Keratinocyte (primary cell): ENCODE results near the gene FAM180B. TPM values are rescaled to one million over a fixed set of nuclear protein-coding genes. Genes with fewer than 3 reads are reported as not detected.

Experiments
- DNase-seq: peaks from one replicate; pipeline ENCODE4 v3.0.0-alpha.2; 2011; ENCODE audit warnings: low read depth, missing footprints, low spot score
- FAIRE-seq: peaks from 2 replicates; lab custom pipeline; 2011; peaks lifted over from hg19 to GRCh38; lab: Jason Lieb, UNC
- H2AFZ ChIP-seq: 2 replicates; pipeline ENCODE4 v1.6.0; 2012; ENCODE audit warnings: low read length, control low read depth, inconsistent platforms; ENCODE audit not compliant: control insufficient read depth
- H3K27ac ChIP-seq: 2 replicates; pipeline ENCODE4 v1.5.1; 2011; ENCODE audit warnings: low read length; ENCODE audit not compliant: control insufficient read depth, insufficient read depth
- H3K27me3 ChIP-seq: 3 replicates; pipeline ENCODE4 v1.6.0; 2011; ENCODE audit warnings: low read length; ENCODE audit not compliant: control insufficient read depth, insufficient read depth; ENCODE audit errors: extremely low read depth
- H3K36me3 ChIP-seq, 2 experiments: 2 replicates in 1 of 2; 3 replicates in 1 of 2; pipeline ENCODE4 v1.5.1; 2011; ENCODE audit warnings: low read length in 2 of 2, mild to moderate bottlenecking in 1 of 2; ENCODE audit not compliant: control insufficient read depth in 2 of 2, insufficient read depth in 2 of 2; ENCODE audit errors: extremely low read depth in 1 of 2
- H3K4me1 ChIP-seq: 3 replicates; pipeline ENCODE4 v1.5.1; 2011; ENCODE audit warnings: low read length; ENCODE audit not compliant: control insufficient read depth, insufficient read depth; ENCODE audit errors: extremely low read depth
- H3K4me2 ChIP-seq: 3 replicates; pipeline ENCODE4 v1.6.0; 2011; ENCODE audit warnings: low read depth, low read length; ENCODE audit not compliant: control insufficient read depth, insufficient read depth; ENCODE audit errors: extremely low read depth
- H3K4me3 ChIP-seq, 3 experiments: fragments of 200-600 bp in 1 of 3; sonication (generic) in 1 of 3; 2 replicates in 2 of 3; 3 replicates in 1 of 3; pipeline ENCODE4 v1.5.1; 2011 to 2016; ENCODE audit warnings: low read length in 3 of 3, mild to moderate bottlenecking in 3 of 3, control low read depth in 2 of 3, inconsistent platforms in 1 of 3, low read depth in 1 of 3, mixed read lengths in 1 of 3, mixed run types in 1 of 3, moderate library complexity in 1 of 3; ENCODE audit not compliant: control insufficient read depth in 2 of 3, insufficient read depth in 2 of 3; ENCODE audit errors: extremely low read depth in 1 of 3
- H3K79me2 ChIP-seq: 2 replicates; pipeline ENCODE4 v1.6.0; 2012; ENCODE audit warnings: low read length; ENCODE audit not compliant: control insufficient read depth, insufficient read depth
- H3K9ac ChIP-seq: 3 replicates; pipeline ENCODE4 v1.6.0; 2011; ENCODE audit warnings: low read length; ENCODE audit not compliant: control insufficient read depth, insufficient read depth; ENCODE audit errors: extremely low read depth
- H3K9me1 ChIP-seq: 3 replicates; pipeline ENCODE4 v1.6.0; 2011; ENCODE audit warnings: low read length; ENCODE audit not compliant: control insufficient read depth, insufficient read depth; ENCODE audit errors: extremely low read depth
- H3K9me3 ChIP-seq: 2 replicates; pipeline ENCODE4 v1.5.1; 2012; ENCODE audit warnings: low read depth, low read length; ENCODE audit not compliant: control insufficient read depth
- H4K20me1 ChIP-seq: 3 replicates; pipeline ENCODE4 v1.6.0; 2011; ENCODE audit warnings: low read length; ENCODE audit not compliant: control insufficient read depth, insufficient read depth; ENCODE audit errors: extremely low read depth
- CTCF ChIP-seq, 3 experiments: IDR thresholded peaks in 1 of 3; conservative IDR thresholded peaks in 1 of 3; optimal IDR thresholded peaks in 1 of 3; 2 replicates in 2 of 3; 3 replicates in 1 of 3; pipeline versions ENCODE3 to v1.5.1; 2011; ENCODE audit warnings: low read length in 3 of 3, mild to moderate bottlenecking in 3 of 3, moderate library complexity in 2 of 3, control low read depth in 1 of 3, inconsistent platforms in 1 of 3; ENCODE audit not compliant: insufficient read depth in 2 of 3; ENCODE audit errors: extremely low read depth in 1 of 3
- EZH2 ChIP-seq: IDR thresholded peaks from one replicate; pipeline ENCODE4 v1.6.1; 2012; ENCODE audit warnings: inconsistent platforms, mild to moderate bottlenecking, low read length, moderate library complexity
- dilution Hi-C: fragments of 300-500 bp; cut with MboI; formaldehyde crosslinking; loops from one replicate; pipeline ENCODE4 v1.7.0; 2020; ENCODE audit warnings: low sequenced_read_pairs; ENCODE audit not compliant: extremely low pct_ligation_motif_present
- polyA plus RNA-seq, 5 experiments: library from polyadenylated mRNA; depleted of rRNA in 3 of 5; stranded (reverse) in 3 of 5; stranded (forward) in 1 of 5; unstranded in 1 of 5; fragments of >200 nt; gene quantifications; 1 replicate in 1 of 5; 2 replicates in 3 of 5; 3 replicates in 1 of 5; pipeline versions ENCODE4 v1.2.1 to v1.2.3, GENCODE V29; 2011 to 2012; ENCODE audit warnings: missing spikeins in 2 of 5, low read depth in 1 of 5, low replicate concordance in 1 of 5

FAM180B gene
- polyA plus RNA-seq, 1 donor (not counting 4 experiments of a cell fraction or from before 2014, with no cell fraction given) = not detected

- no peak for TF ChIP-seq CTCF (optimal IDR thresholded peaks at IDR 0.05 in 1 of 3, IDR thresholded peaks at IDR 0.05 in 1 of 3, conservative IDR thresholded peaks at IDR 0.05 in 1 of 3; ENCODE audit: extremely low read depth in 1 of 3, insufficient read depth in 2 of 3, low read length in 3 of 3)
- no peak for TF ChIP-seq EZH2
- peak within 1 kb of the TSS; percentile 89 for H2AFZ ChIP-seq
Measured at GRCh38 chr11:47578524-47579494, 7.7 kb upstream of the FAM180B start, which contains the start of the genes KBTBD4 and NDUFS3. Gene KBTBD4 (minus strand): TSS chr11:47578970. CDS start chr11:47578951, 19 bp downstream. Gene NDUFS3 (plus strand): TSS chr11:47579074. CDS start chr11:47579092, 18 bp downstream.

GRCh38 chr11:47583844-47584243, 2.6 kb upstream of the FAM180B start:
- Histone ChIP-seq H3K9me1 (no peaks in the 10 kb centered on the region), H3K4me1 (peaks cover 10% of the 10 kb centered on the region), H3K4me3 (no peak overlapping the region), H3K9me3 (no peaks in the 10 kb centered on the region), H2AFZ (no peak overlapping the region), H3K4me2 (no peak overlapping the region), H3K9ac (no peak overlapping the region), H3K27me3 (peaks cover under 1% of the 10 kb centered on the region), H3K36me3 (peaks cover 16 to 33% of the 10 kb centered on the region in 2 experiments), H3K27ac (no peak overlapping the region), H4K20me1 (no peaks in the 10 kb centered on the region), H3K79me2 (peaks cover 20% of the 10 kb centered on the region)
- TF ChIP-seq CTCF (optimal IDR thresholded peaks at IDR 0.05 in 1 of 3, IDR thresholded peaks at IDR 0.05 in 1 of 3, conservative IDR thresholded peaks at IDR 0.05 in 1 of 3; ENCODE audit: extremely low read depth in 1 of 3, insufficient read depth in 2 of 3, low read length in 3 of 3) = no peak
- no peak for TF ChIP-seq EZH2
- FAIRE-seq (no peak), DNase-seq (no peak)
- dilution Hi-C loops = no loop called here

More at GRCh38 chr11:47578524-47579494, 7.7 kb upstream of the FAM180B start, which contains the start of the genes KBTBD4 and NDUFS3:
- peak within 1 kb of the TSS; percentile 78 to 89 (median 85) for H3K4me3 ChIP-seq
- H3K4me2 ChIP-seq = peak within 1 kb of the TSS; percentile 93
- no peaks in the 10 kb centered on the region for H3K27me3 ChIP-seq
- peaks cover 17 to 35% of the 10 kb centered on the region in 2 experiments for H3K36me3 ChIP-seq
- no peak for DNase-seq
- no peaks in the 10 kb centered on the region for H3K9me1 ChIP-seq
- H4K20me1 ChIP-seq = no peaks in the 10 kb centered on the region
- H3K4me1 ChIP-seq = peaks cover 24% of the 10 kb centered on the region
- H3K79me2 ChIP-seq = peaks cover 29% of the 10 kb centered on the region
- H3K9me3 ChIP-seq = no peaks in the 10 kb centered on the region
- peak within 1 kb of the TSS; percentile 88 for H3K9ac ChIP-seq
- FAIRE-seq = no peak
- dilution Hi-C loops = no loop called here
- peak within 1 kb of the TSS; percentile 71 for H3K27ac ChIP-seq
